B cell (primary cell): ENCODE measurements around the gene AFF3. TPM values are rescaled to one million over a fixed set of nuclear protein-coding genes. Genes with fewer than 3 reads are reported as not detected.

ENCODE experiments used
- ATAC-seq: fragments of 200-7000 bp; cut with Tn5 transposase; one replicate; pipeline ENCODE4 v1.10.0; 2021; ENCODE audit warnings: low read depth, mild to moderate bottlenecking, moderate number of reproducible peaks, moderate library complexity
- CTCF ChIA-PET: fragments of 350-600 bp; sonication (Branson Sonifier 250); formaldehyde crosslinking; loops from one replicate; lab custom pipeline; 2021; ENCODE audit warnings: antibody characterized with exemption, inconsistent platforms; lab: Charles Lee
- POLR2A ChIA-PET: fragments of 350-600 bp; sonication (Branson Sonifier 250); formaldehyde crosslinking; loops from one replicate; lab custom pipeline; 2021; ENCODE audit warnings: antibody characterized with exemption; lab: Charles Lee
- DNase-seq: peaks from one replicate; pipeline ENCODE4 v3.0.0; 2013
- H2AFZ ChIP-seq: 2 replicates; pipeline ENCODE4 v1.6.1; 2012; ENCODE audit warnings: mild to moderate bottlenecking, low read depth, low read length; ENCODE audit not compliant: insufficient read depth, poor library complexity, severe bottlenecking
- H3K27ac ChIP-seq, 2 donors: 1 replicate in 1 of 2; 2 replicates in 1 of 2; pipeline ENCODE4 v1.5.1; 2012 to 2013; ENCODE audit warnings: low read length in 2 of 2, mild to moderate bottlenecking in 2 of 2, moderate library complexity in 1 of 2
- H3K27me3 ChIP-seq, 4 experiments: fragments of 200-600 bp in 1 of 4; sonication (generic) in 1 of 4; replicated peaks in 1 of 4; 1 replicate in 2 of 4; 2 replicates in 2 of 4; pipeline versions ENCODE4 v1.6.1 to v1.7.0; 2013 to 2016; ENCODE audit warnings: low read length in 3 of 4, mild to moderate bottlenecking in 2 of 4, mixed read lengths in 1 of 4, moderate library complexity in 1 of 4; ENCODE audit not compliant: insufficient read depth in 4 of 4, control insufficient read depth in 3 of 4; ENCODE audit errors: control extremely low read depth in 1 of 4
- H3K36me3 ChIP-seq, 2 experiments: replicated peaks in 1 of 2; 1 replicate in 1 of 2; 2 replicates in 1 of 2; pipeline versions ENCODE4 v1.6.1 to v1.7.1; 2013; ENCODE audit warnings: low read length in 1 of 2; ENCODE audit not compliant: insufficient read depth in 2 of 2, control insufficient read depth in 1 of 2; ENCODE audit errors: control extremely low read depth in 1 of 2, extremely low read depth in 1 of 2
- H3K4me1 ChIP-seq, 2 donors: fragments of 200-600 bp in 1 of 2; sonication (generic) in 1 of 2; 1 replicate in 1 of 2; 2 replicates in 1 of 2; pipeline versions ENCODE4 v1.5.1 to v1.6.1; 2013 to 2017; ENCODE audit warnings: low read length in 2 of 2; ENCODE audit not compliant: control insufficient read depth in 2 of 2, insufficient read depth in 2 of 2
- H3K4me2 ChIP-seq: replicated peaks from 2 replicates; pipeline ENCODE3; 2012; ENCODE audit warnings: mild to moderate bottlenecking, low read depth, low read length; ENCODE audit not compliant: poor library complexity, severe bottlenecking
- H3K4me3 ChIP-seq, 5 experiments: fragments of 200-600 bp in 1 of 5; sonication (generic) in 1 of 5; 1 replicate in 3 of 5; 2 replicates in 2 of 5; pipeline versions ENCODE4 v1.5.1 to v1.7.0; 2011 to 2016; ENCODE audit warnings: low read length in 4 of 5, mild to moderate bottlenecking in 4 of 5, low read depth in 2 of 5, control low read depth in 1 of 5, moderate library complexity in 1 of 5; ENCODE audit not compliant: insufficient read depth in 1 of 5; ENCODE audit errors: control extremely low read depth in 1 of 5, extremely low read depth in 1 of 5
- H3K79me2 ChIP-seq: fragments of 200-600 bp; sonication (generic); one replicate; pipeline ENCODE4 v1.6.0; 2016; ENCODE audit warnings: low read length; ENCODE audit not compliant: control insufficient read depth, insufficient read depth
- H3K9ac ChIP-seq: fragments of 200-600 bp; sonication (generic); 2 replicates; pipeline ENCODE4 v1.6.1; 2017; ENCODE audit warnings: mild to moderate bottlenecking, low read length, moderate library complexity
- H3K9me3 ChIP-seq, 3 donors: one replicate each; pipeline versions ENCODE4 v1.6.1 to v1.7.1; 2013; ENCODE audit warnings: low read length in 2 of 3; ENCODE audit not compliant: control insufficient read depth in 2 of 3, insufficient read depth in 1 of 3; ENCODE audit errors: control extremely low read depth in 1 of 3
- H4K20me1 ChIP-seq: 2 replicates; pipeline ENCODE4 v1.6.0; 2012; ENCODE audit warnings: mild to moderate bottlenecking, low read length; ENCODE audit not compliant: insufficient read depth, control insufficient read depth, poor library complexity, severe bottlenecking
- H3K27ac Mint-ChIP-seq: one replicate; pipeline ENCODE4 v1.8.0; 2021; ENCODE audit warnings: mixed read lengths
- H3K27me3 Mint-ChIP-seq: one replicate; pipeline ENCODE4 v1.8.0; 2021; ENCODE audit warnings: mixed read lengths
- H3K4me1 Mint-ChIP-seq: one replicate; pipeline ENCODE4 v1.8.0; 2021; ENCODE audit warnings: mixed read lengths
- H3K4me3 Mint-ChIP-seq: one replicate; pipeline ENCODE4 v1.8.0; 2021; ENCODE audit warnings: mixed read lengths
- H3K9me3 Mint-ChIP-seq: one replicate; pipeline ENCODE4 v1.8.0; 2022; ENCODE audit warnings: mixed read lengths; ENCODE audit not compliant: insufficient read depth
- EZH2 ChIP-seq: IDR thresholded peaks from 2 replicates; pipeline ENCODE4 v1.6.1; 2012; ENCODE audit warnings: borderline replicate concordance, low read depth, mild to moderate bottlenecking, moderate library complexity, low read length; ENCODE audit not compliant: insufficient read depth, poor library complexity, severe bottlenecking
- WGBS: methylation state at CpG from one replicate; pipeline ENCODE4 v1.1.5; 2013; ENCODE audit warnings: missing lambda C conversion rate; ENCODE audit not compliant: insufficient coverage; 5-methylcytosine and 5-hydroxymethylcytosine counted together
- intact Hi-C: fragments of 100-400 bp; cut with micrococcal nuclease; formaldehyde crosslinking; loops from one replicate; pipeline ENCODE4 v1.10.0; 2022
- polyA plus RNA-seq: library from polyadenylated mRNA; depleted of rRNA; stranded (reverse); fragments of >200 nt; gene quantifications from 2 replicates; pipeline ENCODE4 v1.2.3, GENCODE V29; 2012
- total RNA-seq, 2 donors: library from RNA; stranded (reverse); fragments of 120-200 nt in 1 of 2; gene quantifications; 1 replicate in 1 of 2; 2 replicates in 1 of 2; pipeline versions ENCODE4 v1.2.3 to v1.2.4, GENCODE V29; 2013 to 2022
- TF ChIP-seq, protein P1 (sequence below): fragments of 200-600 bp; IDR thresholded peaks from one replicate; pipeline ENCODE4 v1.8.0; 2022; ENCODE audit warnings: antibody characterized with exemption, mild to moderate bottlenecking

The AFF3 gene
- total and polyA plus RNA-seq, 2 donors (not counting 1 experiment from before 2014, with no cell fraction given): 117 to 830 TPM

DNA sequence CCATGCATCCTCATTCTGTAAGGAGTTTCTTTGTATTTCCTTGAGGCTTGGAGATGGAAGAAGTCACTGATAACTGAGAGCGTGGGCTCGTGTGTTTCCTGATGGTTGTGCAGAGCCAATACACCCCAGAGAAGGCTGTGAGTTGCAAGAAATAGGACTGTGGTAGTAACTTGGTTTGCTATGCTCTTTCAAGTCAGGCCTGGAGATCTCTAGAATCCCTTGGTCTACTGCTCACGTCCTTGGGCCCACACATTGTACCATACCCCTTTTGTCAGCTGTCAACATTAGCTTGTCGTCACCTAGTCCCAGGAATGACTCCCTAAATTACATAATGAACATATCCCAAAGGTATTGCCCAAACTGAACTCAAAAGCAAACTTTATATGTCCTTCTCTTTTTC is 414.2 kb downstream of the AFF3 start:
- Histone ChIP-seq H3K36me3 (peaks cover 24 to 37% of the 10 kb centered on the region in 2 experiments), H3K9me3 (peaks cover 1 to 17% (median 4%) of the 10 kb centered on the region in 3 donors), H3K4me1 (no peaks in the 10 kb centered on the region), H2AFZ (no peak overlapping the region), H3K4me3 (no peak overlapping the region), H3K27ac (no peak overlapping the region), H3K9ac (no peak overlapping the region), H3K27me3 (no peaks in the 10 kb centered on the region), H3K4me2 (no peak overlapping the region), H3K79me2 (peaks cover 3% of the 10 kb centered on the region), H4K20me1 (peaks cover 14% of the 10 kb centered on the region)
- no peaks in the 10 kb centered on the region for H3K4me1 Mint-ChIP-seq
- TF ChIP-seq, protein P1, sequence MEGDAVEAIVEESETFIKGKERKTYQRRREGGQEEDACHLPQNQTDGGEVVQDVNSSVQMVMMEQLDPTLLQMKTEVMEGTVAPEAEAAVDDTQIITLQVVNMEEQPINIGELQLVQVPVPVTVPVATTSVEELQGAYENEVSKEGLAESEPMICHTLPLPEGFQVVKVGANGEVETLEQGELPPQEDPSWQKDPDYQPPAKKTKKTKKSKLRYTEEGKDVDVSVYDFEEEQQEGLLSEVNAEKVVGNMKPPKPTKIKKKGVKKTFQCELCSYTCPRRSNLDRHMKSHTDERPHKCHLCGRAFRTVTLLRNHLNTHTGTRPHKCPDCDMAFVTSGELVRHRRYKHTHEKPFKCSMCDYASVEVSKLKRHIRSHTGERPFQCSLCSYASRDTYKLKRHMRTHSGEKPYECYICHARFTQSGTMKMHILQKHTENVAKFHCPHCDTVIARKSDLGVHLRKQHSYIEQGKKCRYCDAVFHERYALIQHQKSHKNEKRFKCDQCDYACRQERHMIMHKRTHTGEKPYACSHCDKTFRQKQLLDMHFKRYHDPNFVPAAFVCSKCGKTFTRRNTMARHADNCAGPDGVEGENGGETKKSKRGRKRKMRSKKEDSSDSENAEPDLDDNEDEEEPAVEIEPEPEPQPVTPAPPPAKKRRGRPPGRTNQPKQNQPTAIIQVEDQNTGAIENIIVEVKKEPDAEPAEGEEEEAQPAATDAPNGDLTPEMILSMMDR: no peak
- no peak for TF ChIP-seq EZH2
- H3K27me3 Mint-ChIP-seq: no peaks in the 10 kb centered on the region
- peak overlapping the region; percentile 46 for H3K27ac Mint-ChIP-seq
- 60% methylated on average over 3 of the region's 4 CpGs for WGBS
- peaks cover 3% of the 10 kb centered on the region for H3K9me3 Mint-ChIP-seq
- intact Hi-C loops: no loop called here
- ChIA-PET POLR2A (no interaction called here), CTCF (no interaction called here)
- ATAC-seq (no peak), DNase-seq (no peak)
- H3K4me3 Mint-ChIP-seq: no peak overlapping the region

DNA sequence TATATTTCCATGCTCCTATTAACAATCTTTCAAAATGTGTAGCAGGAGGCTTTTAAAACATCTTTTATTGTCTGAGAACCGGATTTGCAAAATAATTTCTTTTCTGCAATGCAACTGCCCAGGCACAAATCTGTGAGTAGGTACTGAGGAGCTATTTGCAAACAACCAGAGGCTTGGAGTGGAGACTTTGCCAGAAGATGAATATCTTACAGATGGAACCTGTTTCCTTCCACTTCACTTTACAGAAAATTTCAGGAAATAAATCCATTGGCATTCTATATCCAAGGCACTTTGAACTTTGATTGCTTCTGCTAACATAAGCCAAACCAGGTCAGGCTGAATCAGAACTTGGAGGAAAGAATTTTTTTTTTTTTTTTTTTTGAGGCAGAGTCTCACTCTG is 415.2 kb downstream of the AFF3 start:
- Mint-ChIP-seq H3K27me3 (no peaks in the 10 kb centered on the region), H3K4me1 (no peaks in the 10 kb centered on the region), H3K4me3 (no peak overlapping the region), H3K27ac (no peak overlapping the region), H3K9me3 (peaks cover 4% of the 10 kb centered on the region)
- Histone ChIP-seq H3K9me3 (peaks cover 7 to 17% (median 13%) of the 10 kb centered on the region in 3 donors), H3K4me3 (no peak overlapping the region), H4K20me1 (peaks cover 14% of the 10 kb centered on the region), H3K27me3 (no peaks in the 10 kb centered on the region), H3K27ac (no peak overlapping the region), H3K4me2 (no peak overlapping the region), H3K79me2 (peaks cover 3% of the 10 kb centered on the region), H3K9ac (no peak overlapping the region), H3K36me3 (peaks cover 31 to 43% of the 10 kb centered on the region in 2 experiments), H2AFZ (no peak overlapping the region), H3K4me1 (no peaks in the 10 kb centered on the region)
- no peak for DNase-seq
- TF ChIP-seq, protein P1: no peak
- no peak for TF ChIP-seq EZH2
- ChIA-PET CTCF (no interaction called here), POLR2A (no interaction called here)
- no CpG with 5 or more reads among the region's 1 CpG for WGBS
- ATAC-seq: no peak
- intact Hi-C loops: no loop called here
